OCI-LY1 (cell line): ENCODE data around the gene MACROD2.

ENCODE experiments used
- EZH2 ChIP-seq: fragments of 200-600 bp; sonication (generic), shearing (Covaris generic); IDR thresholded peaks from 2 replicates; pipeline ENCODE4 v1.8.0; 2017; ENCODE audit warnings: borderline replicate concordance, mixed run types, mild to moderate bottlenecking, antibody characterized with exemption, low read length, moderate library complexity, mixed read lengths
- TF ChIP-seq, protein P1 (sequence below): fragments of 200-600 bp; sonication (generic), shearing (Covaris generic); IDR thresholded peaks from 2 replicates; pipeline ENCODE4 v1.5.1; 2017; ENCODE audit warnings: mild to moderate bottlenecking, antibody characterized with exemption, low read length, moderate library complexity, mixed read lengths

DNA sequence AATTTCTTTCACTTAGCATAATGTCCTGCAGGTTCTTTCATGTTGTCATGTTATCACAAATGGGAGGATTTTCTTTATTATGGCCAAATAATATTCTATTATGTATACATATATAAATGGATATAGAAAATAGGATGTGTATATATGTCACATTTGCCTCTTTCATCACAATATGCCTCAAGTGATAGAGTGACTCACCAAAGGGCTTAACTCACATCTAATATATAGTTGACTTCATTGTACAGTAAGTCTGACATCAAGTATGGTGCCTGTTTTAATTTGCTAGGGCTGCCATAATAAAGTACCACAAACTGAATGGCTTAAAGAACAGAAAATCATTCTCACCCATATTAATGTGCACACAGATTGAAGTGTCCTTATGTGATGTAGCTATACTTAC, 778.2 kb downstream of the MACROD2 start:
- TF ChIP-seq EZH2, result no peak
- TF ChIP-seq, protein P1, sequence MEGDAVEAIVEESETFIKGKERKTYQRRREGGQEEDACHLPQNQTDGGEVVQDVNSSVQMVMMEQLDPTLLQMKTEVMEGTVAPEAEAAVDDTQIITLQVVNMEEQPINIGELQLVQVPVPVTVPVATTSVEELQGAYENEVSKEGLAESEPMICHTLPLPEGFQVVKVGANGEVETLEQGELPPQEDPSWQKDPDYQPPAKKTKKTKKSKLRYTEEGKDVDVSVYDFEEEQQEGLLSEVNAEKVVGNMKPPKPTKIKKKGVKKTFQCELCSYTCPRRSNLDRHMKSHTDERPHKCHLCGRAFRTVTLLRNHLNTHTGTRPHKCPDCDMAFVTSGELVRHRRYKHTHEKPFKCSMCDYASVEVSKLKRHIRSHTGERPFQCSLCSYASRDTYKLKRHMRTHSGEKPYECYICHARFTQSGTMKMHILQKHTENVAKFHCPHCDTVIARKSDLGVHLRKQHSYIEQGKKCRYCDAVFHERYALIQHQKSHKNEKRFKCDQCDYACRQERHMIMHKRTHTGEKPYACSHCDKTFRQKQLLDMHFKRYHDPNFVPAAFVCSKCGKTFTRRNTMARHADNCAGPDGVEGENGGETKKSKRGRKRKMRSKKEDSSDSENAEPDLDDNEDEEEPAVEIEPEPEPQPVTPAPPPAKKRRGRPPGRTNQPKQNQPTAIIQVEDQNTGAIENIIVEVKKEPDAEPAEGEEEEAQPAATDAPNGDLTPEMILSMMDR, result no peak
